ENCODE data around the gene B3GNT5.

- TF ChIP-seq, protein P1, sequence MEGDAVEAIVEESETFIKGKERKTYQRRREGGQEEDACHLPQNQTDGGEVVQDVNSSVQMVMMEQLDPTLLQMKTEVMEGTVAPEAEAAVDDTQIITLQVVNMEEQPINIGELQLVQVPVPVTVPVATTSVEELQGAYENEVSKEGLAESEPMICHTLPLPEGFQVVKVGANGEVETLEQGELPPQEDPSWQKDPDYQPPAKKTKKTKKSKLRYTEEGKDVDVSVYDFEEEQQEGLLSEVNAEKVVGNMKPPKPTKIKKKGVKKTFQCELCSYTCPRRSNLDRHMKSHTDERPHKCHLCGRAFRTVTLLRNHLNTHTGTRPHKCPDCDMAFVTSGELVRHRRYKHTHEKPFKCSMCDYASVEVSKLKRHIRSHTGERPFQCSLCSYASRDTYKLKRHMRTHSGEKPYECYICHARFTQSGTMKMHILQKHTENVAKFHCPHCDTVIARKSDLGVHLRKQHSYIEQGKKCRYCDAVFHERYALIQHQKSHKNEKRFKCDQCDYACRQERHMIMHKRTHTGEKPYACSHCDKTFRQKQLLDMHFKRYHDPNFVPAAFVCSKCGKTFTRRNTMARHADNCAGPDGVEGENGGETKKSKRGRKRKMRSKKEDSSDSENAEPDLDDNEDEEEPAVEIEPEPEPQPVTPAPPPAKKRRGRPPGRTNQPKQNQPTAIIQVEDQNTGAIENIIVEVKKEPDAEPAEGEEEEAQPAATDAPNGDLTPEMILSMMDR (IDR thresholded peaks at IDR 0.05): no peak
- no peak for TF ChIP-seq POLR2A (IDR thresholded peaks at IDR 0.05)
These were observed 22.2 kb upstream of the B3GNT5 start for GRCh38 chr3:183230826-183231225.

All from testis (tissue), 2 donors.